HG03196 (cell line): ENCODE measurements around the gene KIF26B.

ENCODE experiments used
- ATAC-seq: cut with Tn5 transposase; IDR thresholded peaks from one replicate; pipeline ENCODE4 v1.9.1; 2021; ENCODE audit not compliant: unreplicated experiment

The KIF26B gene

GRCh38 chr1:245409341-245410195, 254.8 kb downstream of the KIF26B start:
- no peak for ATAC-seq

- ATAC-seq = no peak
These were observed 256.7 kb downstream of the KIF26B start for GRCh38 chr1:245411245-245412036.

GRCh38 chr1:245412306-245412705, 257.5 kb downstream of the KIF26B start:
- ATAC-seq = no peak

GRCh38 chr1:245416781-245417180, 262.0 kb downstream of the KIF26B start:
- ATAC-seq = no peak

- ATAC-seq = no peak
These were observed 263.3 kb downstream of the KIF26B start for GRCh38 chr1:245418077-245418476.

GRCh38 chr1:245419461-245419978, 264.7 kb downstream of the KIF26B start:
- no peak for ATAC-seq

GRCh38 chr1:245419989-245420388, 265.2 kb downstream of the KIF26B start:
- ATAC-seq = no peak

- ATAC-seq = no peak
These were observed 266.1 kb downstream of the KIF26B start for GRCh38 chr1:245420926-245421325.

GRCh38 chr1:245428681-245429080, 273.9 kb downstream of the KIF26B start:
- ATAC-seq = no peak

GRCh38 chr1:245431706-245432105, 276.9 kb downstream of the KIF26B start:
- ATAC-seq = no peak

GRCh38 chr1:245432228-245432875, 277.6 kb downstream of the KIF26B start:
- ATAC-seq = no peak

- no peak for ATAC-seq
These were observed 278.8 kb downstream of the KIF26B start for GRCh38 chr1:245433561-245433960.

- no peak for ATAC-seq
These were observed 279.5 kb downstream of the KIF26B start for GRCh38 chr1:245434280-245434679.

GRCh38 chr1:245436407-245436806, 281.6 kb downstream of the KIF26B start:
- no peak for ATAC-seq

GRCh38 chr1:245437369-245438062, 282.7 kb downstream of the KIF26B start:
- ATAC-seq = no peak

GRCh38 chr1:245440922-245441321, 286.1 kb downstream of the KIF26B start:
- no peak for ATAC-seq

- ATAC-seq = no peak
These were observed 286.9 kb downstream of the KIF26B start for GRCh38 chr1:245441689-245442088.

GRCh38 chr1:245444147-245444828, 289.5 kb downstream of the KIF26B start:
- no peak for ATAC-seq

- ATAC-seq = no peak
These were observed 290.2 kb downstream of the KIF26B start for GRCh38 chr1:245444945-245445344.

GRCh38 chr1:245448531-245448930, 293.7 kb downstream of the KIF26B start:
- ATAC-seq = no peak
